ENCODE measurements around the gene CLCN1.

- no peak for TF ChIP-seq CTCF (IDR thresholded peaks at IDR 0.05; ENCODE audit: extremely low read depth in 1 of 2, insufficient read depth in 1 of 2, low read depth in 1 of 2, low read length in 2 of 2)
- no peak for TF ChIP-seq EZH2 (IDR thresholded peaks at IDR 0.05; ENCODE audit: borderline replicate concordance, low read depth, low read length, severe bottlenecking)
- TF ChIP-seq POLR2AphosphoS5 (IDR thresholded peaks at IDR 0.05; ENCODE audit: insufficient read depth, low read depth, low read length), result no peak
- TF ChIP-seq MAX (IDR thresholded peaks at IDR 0.05; ENCODE audit: insufficient read depth, insufficient read length), result no peak
- TF ChIP-seq MYC (IDR thresholded peaks at IDR 0.05; ENCODE audit: low read depth, low read length), result no peak
- TF ChIP-seq POLR2A (IDR thresholded peaks at IDR 0.05; ENCODE audit: low read depth, low read length), result no peak
These were observed 30.5 kb upstream of the CLCN1 start for GRCh38 chr7:143285470-143285778.
